ENCODE data around the gene COA5.

- no peak for TF ChIP-seq EZH2 (IDR thresholded peaks at IDR 0.05; ENCODE audit: insufficient read depth, poor library complexity, severe bottlenecking)
- TF ChIP-seq EZH2phosphoT487 (IDR thresholded peaks at IDR 0.05; ENCODE audit: insufficient read depth, low read depth): no peak
Observed at GRCh38 chr2:98583816-98584618, 24.3 kb downstream of the COA5 start.
